Hindlimb muscle (tissue), 1 donor: ENCODE data around the gene CLMP. TPM values are rescaled to one million over a fixed set of nuclear protein-coding genes. Genes with fewer than 3 reads are reported as not detected.
"Not testable (repeated sequence)": the region's sequence is repeated elsewhere in the genome, so short reads cannot be mapped to it uniquely, and the experiment has no call there.

ENCODE experiments used
- DNase-seq: peaks from one replicate; pipeline ENCODE4 v3.0.0-alpha.2; 2013
- polyA plus RNA-seq: library from polyadenylated mRNA; unstranded; fragments of 120-200 nt; gene quantifications from one replicate; pipeline ENCODE4 v1.2.1, GENCODE V29; 2013; ENCODE audit not compliant: insufficient read length

Gene CLMP
- polyA plus RNA-seq, 1 donor: 12.5 TPM

GRCh38 chr11:123166071-123166559 is 28.9 kb downstream of the CLMP start:
- no peak for DNase-seq

- no peak for DNase-seq
These were observed 30.2 kb downstream of the CLMP start for GRCh38 chr11:123164732-123165450.

DNA sequence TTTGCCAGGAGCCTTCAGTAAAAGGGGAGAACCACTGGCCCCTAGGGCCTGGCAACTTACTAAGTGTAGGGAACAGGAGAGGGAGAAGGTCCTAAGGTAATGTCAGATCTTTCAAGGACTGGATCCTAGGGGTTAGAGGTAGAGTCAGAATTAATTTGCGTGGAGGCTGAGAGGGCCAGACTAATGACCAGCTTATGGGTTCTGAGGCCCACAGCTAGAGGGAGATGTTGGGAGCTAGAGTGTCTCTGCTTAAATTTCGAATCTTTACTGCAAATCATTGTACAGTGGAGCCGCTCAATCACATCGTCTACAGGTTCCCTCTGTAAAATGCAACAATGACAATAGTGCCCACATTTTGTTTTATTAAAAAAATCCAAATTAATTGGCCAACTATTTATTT is 31.4 kb downstream of the CLMP start:
- DNase-seq: no peak

- DNase-seq: no peak
These were observed 33.5 kb downstream of the CLMP start for GRCh38 chr11:123161376-123162030.

DNA sequence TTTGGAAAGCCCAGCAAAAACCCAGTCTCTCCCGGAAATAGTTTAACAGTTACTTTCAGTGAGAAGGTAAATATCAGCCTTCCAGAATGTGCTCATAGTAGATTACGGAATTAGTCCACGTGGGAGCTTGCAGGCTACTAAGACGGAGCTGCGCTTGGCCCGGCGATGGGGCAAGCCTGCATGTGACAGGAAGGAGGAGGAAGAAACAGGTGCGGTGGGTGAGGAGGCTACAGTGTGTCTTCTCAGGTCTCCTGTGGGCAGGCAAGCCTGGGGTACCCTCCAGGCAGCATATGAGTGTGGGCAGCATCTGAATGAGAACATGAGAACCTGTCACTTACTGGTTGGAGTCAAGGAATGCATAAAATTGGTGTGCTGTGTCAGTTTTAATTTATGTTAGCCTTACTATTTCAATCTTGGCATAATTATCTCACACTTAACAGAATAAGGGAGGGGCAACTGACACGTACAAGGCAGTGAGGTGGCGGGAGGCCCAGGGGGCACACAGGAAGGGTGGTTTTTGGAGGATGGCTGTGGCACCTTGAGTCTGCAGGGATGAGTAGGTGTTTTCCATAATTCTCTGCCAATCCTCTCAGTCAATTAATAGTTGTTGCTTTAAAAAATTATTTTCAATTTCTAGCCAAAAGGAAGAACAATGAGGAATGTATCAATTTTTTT is 35.7 kb downstream of the CLMP start:
- DNase-seq: no peak

GRCh38 chr11:123158033-123159003 is 36.7 kb downstream of the CLMP start:
- DNase-seq: no peak

GRCh38 chr11:123152951-123153350 is 42.1 kb downstream of the CLMP start:
- DNase-seq: no peak

DNA sequence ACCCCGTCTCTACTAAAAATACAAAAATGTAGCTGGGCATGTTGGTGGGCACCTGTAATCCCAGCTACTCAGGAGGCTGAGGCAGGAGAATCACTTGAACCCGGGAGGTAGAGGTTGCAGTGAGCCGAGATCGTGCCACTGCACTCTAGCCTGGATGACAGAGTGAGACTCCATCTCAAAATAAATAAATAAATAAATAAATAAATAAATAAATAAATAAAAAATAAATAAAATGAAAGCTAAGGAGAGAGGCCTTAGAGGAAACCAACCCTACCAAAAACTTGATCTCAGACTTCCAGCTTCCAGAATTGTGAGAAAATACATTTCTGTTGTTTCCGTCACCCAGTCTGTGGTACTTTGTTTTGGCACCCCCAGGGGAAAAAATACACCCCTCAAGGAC is 42.7 kb downstream of the CLMP start:
- not testable (repeated sequence) for DNase-seq

- no peak for DNase-seq
These were observed 43.3 kb downstream of the CLMP start for GRCh38 chr11:123151796-123152195.

- no peak for DNase-seq
These were observed 43.7 kb downstream of the CLMP start for GRCh38 chr11:123151366-123151765.

DNA sequence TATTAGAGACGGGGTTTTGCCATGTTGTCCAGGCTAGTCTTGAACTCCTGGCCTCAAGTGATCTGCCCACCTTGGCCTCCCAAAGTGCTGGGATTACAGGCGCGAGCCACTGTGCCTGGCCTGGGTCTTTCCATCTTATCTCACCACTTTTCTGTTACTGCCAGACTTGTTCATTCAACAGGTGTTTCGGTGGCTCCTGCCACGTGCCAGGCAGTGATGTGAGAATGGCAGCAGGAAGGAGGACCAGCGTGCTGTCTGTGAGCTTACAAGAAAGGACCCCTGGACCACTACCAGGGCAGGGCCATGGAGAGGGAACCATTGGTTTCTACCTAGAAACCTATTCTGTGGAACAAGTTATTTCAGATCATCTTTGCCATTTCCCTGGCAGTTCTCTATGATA is 44.2 kb downstream of the CLMP start:
- DNase-seq: no peak

- no peak for DNase-seq
These were observed 46.1 kb downstream of the CLMP start for GRCh38 chr11:123148965-123149364.

GRCh38 chr11:123145661-123146060 is 49.4 kb downstream of the CLMP start:
- no peak for DNase-seq

GRCh38 chr11:123145220-123145619 is 49.8 kb downstream of the CLMP start:
- no peak for DNase-seq

GRCh38 chr11:123144707-123145106 is 50.3 kb downstream of the CLMP start:
- no peak for DNase-seq

DNA sequence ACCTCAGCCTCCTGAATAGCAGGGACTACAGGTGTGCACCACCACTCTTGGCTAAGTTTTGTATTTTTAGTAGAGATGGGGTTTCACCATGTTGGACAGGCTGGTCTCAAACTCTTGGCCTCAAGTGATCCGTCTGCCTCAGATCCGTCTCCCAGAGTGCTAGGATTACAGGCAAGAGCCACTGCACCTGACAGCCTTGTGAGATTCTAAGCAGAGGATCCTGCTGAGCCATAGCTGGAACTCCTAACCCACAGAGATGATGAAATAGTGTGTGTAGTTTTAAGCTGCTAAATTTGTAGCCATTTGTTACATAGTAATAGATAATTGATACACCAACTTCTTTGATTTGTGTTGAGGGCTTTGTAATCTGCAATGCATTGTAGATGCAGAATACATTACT is 51.1 kb downstream of the CLMP start:
- no peak for DNase-seq

- DNase-seq: no peak
These were observed 51.6 kb downstream of the CLMP start for GRCh38 chr11:123143476-123143875.

GRCh38 chr11:123139206-123139605 is 55.8 kb downstream of the CLMP start:
- no peak for DNase-seq

DNA sequence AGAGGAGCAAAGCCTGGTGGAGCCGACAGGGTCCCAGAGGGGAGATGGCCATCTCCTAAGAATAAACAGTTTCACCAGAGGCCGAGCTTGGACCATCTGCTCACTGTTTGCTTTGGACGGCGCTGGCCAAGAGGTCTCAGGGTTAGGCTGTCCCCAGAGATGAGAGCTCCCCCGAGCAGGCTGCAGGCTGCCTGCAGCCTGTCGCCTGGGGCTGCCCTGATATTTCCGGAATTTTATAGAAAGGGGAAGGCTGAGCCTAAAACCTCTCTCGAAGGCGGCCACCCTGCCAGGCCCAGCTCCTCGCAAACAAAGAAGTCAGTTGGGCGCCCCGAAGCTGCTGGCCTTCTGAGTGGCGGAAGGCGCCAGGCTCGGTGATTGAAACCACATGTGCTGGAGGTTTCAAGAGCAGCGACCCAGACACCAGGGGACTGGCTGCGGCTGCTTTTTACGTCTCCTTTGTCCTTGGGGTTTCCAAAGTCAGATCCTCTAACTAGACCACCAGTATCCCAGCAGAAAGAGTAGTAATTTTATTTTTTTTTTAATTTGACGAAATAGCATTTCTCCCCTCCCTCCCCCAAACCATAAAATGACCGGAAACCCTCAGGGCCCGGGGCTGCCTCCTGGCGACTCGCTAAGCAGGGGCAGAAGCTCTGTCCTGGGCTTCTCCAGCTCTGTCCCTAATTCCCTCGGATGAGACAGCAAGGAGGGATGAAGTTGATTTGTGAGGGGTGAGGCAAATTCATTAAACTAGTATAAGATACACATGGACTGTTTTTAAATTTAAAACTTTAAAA is 57.4 kb downstream of the CLMP start:
- DNase-seq: peak; percentile 88

DNA sequence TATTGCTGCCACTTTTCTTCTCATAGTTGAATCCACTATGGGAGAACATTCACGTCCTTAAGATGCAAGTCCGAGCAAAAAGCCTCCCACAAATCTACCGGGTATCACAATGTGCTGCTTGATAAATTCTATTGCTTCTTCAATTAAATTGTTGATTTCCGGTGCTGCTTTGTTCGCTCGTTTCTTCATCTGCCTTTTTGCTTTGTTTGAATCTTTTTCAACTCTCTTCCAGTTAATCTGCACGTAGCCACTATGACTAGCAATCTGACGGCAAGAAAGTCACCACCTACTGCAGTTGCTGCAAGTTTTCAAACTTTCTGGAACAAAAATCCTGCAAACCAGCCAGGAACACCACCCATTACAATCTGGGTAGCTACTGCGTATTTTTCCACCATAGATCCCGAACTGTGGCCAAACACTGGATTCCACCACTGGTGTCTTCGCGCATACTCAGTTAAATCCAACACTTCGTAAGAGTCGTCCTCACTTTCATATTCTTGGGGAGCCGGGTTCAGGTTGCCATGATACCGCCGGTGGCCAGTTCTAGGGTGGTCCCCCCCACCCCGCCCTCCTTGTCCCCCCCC is 59.1 kb downstream of the CLMP start:
- DNase-seq: no peak

DNA sequence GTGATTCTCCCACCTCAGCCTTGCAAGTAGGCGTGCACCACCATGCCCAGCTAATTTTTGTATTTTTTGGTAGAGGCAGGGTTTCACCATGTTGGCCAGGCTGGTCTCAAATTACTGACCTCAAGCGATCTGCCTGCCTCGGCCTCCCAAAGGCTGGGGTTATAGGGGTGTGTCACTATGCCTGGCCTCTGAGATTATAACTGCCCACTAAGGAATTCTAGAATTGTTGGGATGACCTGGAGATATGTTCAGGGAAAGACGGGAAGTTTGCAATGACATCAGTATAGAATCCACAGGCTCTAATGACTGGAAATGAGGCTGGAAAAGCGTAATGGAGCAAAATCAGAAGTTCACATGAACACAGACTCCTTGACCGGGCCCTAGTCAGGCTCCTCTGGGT is 62.2 kb downstream of the CLMP start:
- no peak for DNase-seq
